H1 (cell line): ENCODE results near the gene GRIP2.

ENCODE experiments used
- BRCA1 ChIP-seq: IDR thresholded peaks from 2 replicates; pipeline ENCODE4 v1.6.1; 2012; ENCODE audit warnings: low read depth, low read length, improper control_type of control experiment
- CBX8 ChIP-seq: fragments of 300-800, 300-1000 bp; sonication (generic); IDR thresholded peaks from 2 replicates; pipeline ENCODE4 v1.7.1; 2016; ENCODE audit warnings: low read depth, low read length, borderline replicate concordance
- CEBPB ChIP-seq: IDR thresholded peaks from 2 replicates; pipeline ENCODE4 v1.6.1; 2012; ENCODE audit warnings: low read depth, low read length
- EGR1 ChIP-seq: IDR thresholded peaks from 2 replicates; pipeline ENCODE4 v1.6.1; 2011; ENCODE audit warnings: low read depth, low read length, borderline replicate concordance
- EP300 ChIP-seq, 2 experiments: IDR thresholded peaks; 1 replicate in 1 of 2; 2 replicates in 1 of 2; pipeline ENCODE4 v1.6.1; 2011 to 2012; ENCODE audit warnings: low read depth in 2 of 2, low read length in 2 of 2, mild to moderate bottlenecking in 2 of 2, borderline replicate concordance in 1 of 2, inconsistent platforms in 1 of 2, moderate library complexity in 1 of 2
- JUN ChIP-seq: IDR thresholded peaks from 2 replicates; pipeline ENCODE4 v1.6.1; 2011; ENCODE audit warnings: low read depth, mild to moderate bottlenecking, improper control_type of control experiment, low read length
- POLR2A ChIP-seq, 2 experiments: IDR thresholded peaks; 1 replicate in 1 of 2; 2 replicates in 1 of 2; pipeline ENCODE4 v1.6.1; 2011; ENCODE audit warnings: low read depth in 2 of 2, low read length in 2 of 2, mild to moderate bottlenecking in 2 of 2; ENCODE audit errors: control extremely low read depth in 1 of 2
- RFX5 ChIP-seq: IDR thresholded peaks from 2 replicates; pipeline ENCODE4 v1.6.1; 2011; ENCODE audit warnings: low read depth, low read length, improper control_type of control experiment, borderline replicate concordance
- SIN3A ChIP-seq, 2 experiments: IDR thresholded peaks in 1 of 2; conservative IDR thresholded peaks in 1 of 2; 2 replicates each; pipeline ENCODE4 v1.6.1; 2011 to 2012; ENCODE audit warnings: low read length in 2 of 2, improper control_type of control experiment in 1 of 2, low read depth in 1 of 2, mild to moderate bottlenecking in 1 of 2
- TCF12 ChIP-seq: IDR thresholded peaks from 2 replicates; pipeline ENCODE4 v1.6.1; 2011; ENCODE audit warnings: low read depth, mild to moderate bottlenecking, low read length
- ZNF274 ChIP-seq: IDR thresholded peaks from 2 replicates; pipeline ENCODE4 v1.7.0; 2012; ENCODE audit warnings: low read length, borderline replicate concordance; ENCODE audit errors: extremely low read depth
- TF ChIP-seq, protein P1 (sequence below), 3 experiments: IDR thresholded peaks; 1 replicate in 2 of 3; 2 replicates in 1 of 3; pipeline versions ENCODE4 v1.5.1 to v1.6.1; 2011; ENCODE audit warnings: low read length in 3 of 3, mild to moderate bottlenecking in 3 of 3, inconsistent platforms in 2 of 3, low read depth in 1 of 3, moderate library complexity in 1 of 3; ENCODE audit not compliant: insufficient read depth in 1 of 3; ENCODE audit errors: control extremely low read depth in 1 of 3

DNA sequence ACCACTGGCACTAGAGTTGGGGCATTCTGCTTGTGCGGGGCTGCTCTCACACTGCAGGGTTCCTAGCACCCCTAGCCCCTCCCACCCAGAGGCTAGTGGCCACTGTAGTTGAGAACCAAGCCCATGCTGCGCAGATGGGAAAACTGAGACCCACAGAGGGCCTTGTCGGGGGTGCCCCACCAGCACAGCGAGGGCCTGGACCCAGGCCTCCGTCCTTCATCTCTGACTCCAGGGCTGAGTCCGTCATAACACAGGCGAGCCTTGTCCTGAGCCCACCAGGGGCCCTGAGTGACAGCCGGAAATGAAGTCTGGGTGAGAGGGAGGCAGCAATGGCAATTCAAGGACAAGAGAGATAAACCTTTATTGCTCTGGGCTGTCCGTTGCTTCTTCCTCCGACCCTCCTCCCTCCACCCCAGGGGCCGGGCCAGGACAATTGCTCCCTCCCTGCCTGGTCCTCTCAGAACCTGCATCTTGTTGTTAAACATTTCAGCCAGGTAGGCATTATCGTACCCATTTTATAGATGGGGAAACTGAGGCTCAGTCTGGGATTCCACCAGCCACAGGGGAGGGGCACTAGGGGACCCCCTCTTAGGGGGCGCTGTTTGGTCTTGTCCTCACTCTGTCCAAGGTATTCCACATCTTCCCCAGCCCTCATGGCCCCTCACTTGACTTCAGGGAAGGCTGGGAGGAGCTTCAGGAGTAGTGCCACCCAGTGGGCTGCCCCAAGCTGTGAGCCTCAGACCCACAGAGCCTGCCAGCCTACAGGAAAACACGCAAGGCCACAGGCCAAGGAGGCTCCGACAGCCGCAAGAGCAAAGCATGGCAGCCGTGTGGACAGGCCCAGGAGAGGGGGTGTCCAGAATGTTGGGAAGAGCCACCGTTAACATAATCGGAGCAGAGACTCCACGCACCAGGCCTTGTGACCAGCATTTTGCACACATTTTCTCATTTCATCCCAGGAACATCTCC is 4.4 kb upstream of the GRIP2 start:
- TF ChIP-seq RFX5 (no peak), EP300 (IDR thresholded peaks at IDR 0.05; ENCODE audit: borderline replicate concordance in 1 of 2, low read depth in 2 of 2, low read length in 2 of 2) (no peak), TCF12 (no peak), JUN (no peak), POLR2A (IDR thresholded peaks at IDR 0.05; ENCODE audit: control extremely low read depth in 1 of 2, low read depth in 2 of 2, low read length in 2 of 2) (no peak), CEBPB (no peak), EGR1 (no peak), ZNF274 (no peak), SIN3A (conservative IDR thresholded peaks at IDR 0.05 in 1 of 2, IDR thresholded peaks at IDR 0.05 in 1 of 2; ENCODE audit: low read depth in 1 of 2, low read length in 2 of 2) (no peak), BRCA1 (no peak), CBX8 (no peak)
- TF ChIP-seq, protein P1, sequence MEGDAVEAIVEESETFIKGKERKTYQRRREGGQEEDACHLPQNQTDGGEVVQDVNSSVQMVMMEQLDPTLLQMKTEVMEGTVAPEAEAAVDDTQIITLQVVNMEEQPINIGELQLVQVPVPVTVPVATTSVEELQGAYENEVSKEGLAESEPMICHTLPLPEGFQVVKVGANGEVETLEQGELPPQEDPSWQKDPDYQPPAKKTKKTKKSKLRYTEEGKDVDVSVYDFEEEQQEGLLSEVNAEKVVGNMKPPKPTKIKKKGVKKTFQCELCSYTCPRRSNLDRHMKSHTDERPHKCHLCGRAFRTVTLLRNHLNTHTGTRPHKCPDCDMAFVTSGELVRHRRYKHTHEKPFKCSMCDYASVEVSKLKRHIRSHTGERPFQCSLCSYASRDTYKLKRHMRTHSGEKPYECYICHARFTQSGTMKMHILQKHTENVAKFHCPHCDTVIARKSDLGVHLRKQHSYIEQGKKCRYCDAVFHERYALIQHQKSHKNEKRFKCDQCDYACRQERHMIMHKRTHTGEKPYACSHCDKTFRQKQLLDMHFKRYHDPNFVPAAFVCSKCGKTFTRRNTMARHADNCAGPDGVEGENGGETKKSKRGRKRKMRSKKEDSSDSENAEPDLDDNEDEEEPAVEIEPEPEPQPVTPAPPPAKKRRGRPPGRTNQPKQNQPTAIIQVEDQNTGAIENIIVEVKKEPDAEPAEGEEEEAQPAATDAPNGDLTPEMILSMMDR (IDR thresholded peaks at IDR 0.05; ENCODE audit: control extremely low read depth in 1 of 3, insufficient read depth in 1 of 3, low read depth in 1 of 3, low read length in 3 of 3), result no peak
